ENCODE results near the gene SRCAP. TPM values are rescaled to one million over a fixed set of nuclear protein-coding genes. Genes with fewer than 3 reads are reported as not detected.

The SRCAP gene
- polyA plus RNA-seq, 1 experiment, result 3.1 TPM

DNA sequence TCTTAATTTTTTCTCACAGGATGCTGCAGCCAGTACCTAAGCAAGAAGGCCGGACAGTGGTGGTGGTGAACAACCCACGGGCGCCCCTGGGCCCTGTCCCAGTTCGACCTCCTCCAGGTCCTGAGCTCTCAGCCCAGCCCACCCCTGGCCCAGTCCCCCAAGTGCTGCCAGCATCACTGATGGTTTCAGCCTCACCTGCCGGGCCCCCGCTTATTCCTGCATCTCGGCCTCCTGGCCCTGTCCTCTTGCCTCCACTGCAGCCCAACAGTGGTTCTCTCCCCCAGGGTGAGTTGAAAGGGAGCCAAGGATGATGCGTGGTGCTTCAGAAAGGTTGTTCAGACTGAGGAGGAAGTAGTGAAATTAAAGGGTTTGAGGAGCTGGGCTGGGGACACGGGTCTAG is 21.7 kb downstream of the SRCAP start:
- no peak overlapping the region for H3K4me3 ChIP-seq (ENCODE audit: low read depth, low read length)
- ChIA-PET POLR2A (interaction anchor here (1.2 to 1.3 kb wide), 2 partner anchors 14 to 27 kb away, joined by 3 read pairs; no protein-coding TSS in a partner anchor), CTCF (no interaction called here)
- DNase-seq (ENCODE audit: low read depth, low spot score), result no peak
- no peaks in the 10 kb centered on the region for H3K9me3 ChIP-seq (ENCODE audit: control insufficient read depth, insufficient read depth, low read length)
- no peaks in the 10 kb centered on the region for H3K27me3 ChIP-seq (ENCODE audit: control insufficient read depth, insufficient read depth, low read length)
- TF ChIP-seq, protein P1, sequence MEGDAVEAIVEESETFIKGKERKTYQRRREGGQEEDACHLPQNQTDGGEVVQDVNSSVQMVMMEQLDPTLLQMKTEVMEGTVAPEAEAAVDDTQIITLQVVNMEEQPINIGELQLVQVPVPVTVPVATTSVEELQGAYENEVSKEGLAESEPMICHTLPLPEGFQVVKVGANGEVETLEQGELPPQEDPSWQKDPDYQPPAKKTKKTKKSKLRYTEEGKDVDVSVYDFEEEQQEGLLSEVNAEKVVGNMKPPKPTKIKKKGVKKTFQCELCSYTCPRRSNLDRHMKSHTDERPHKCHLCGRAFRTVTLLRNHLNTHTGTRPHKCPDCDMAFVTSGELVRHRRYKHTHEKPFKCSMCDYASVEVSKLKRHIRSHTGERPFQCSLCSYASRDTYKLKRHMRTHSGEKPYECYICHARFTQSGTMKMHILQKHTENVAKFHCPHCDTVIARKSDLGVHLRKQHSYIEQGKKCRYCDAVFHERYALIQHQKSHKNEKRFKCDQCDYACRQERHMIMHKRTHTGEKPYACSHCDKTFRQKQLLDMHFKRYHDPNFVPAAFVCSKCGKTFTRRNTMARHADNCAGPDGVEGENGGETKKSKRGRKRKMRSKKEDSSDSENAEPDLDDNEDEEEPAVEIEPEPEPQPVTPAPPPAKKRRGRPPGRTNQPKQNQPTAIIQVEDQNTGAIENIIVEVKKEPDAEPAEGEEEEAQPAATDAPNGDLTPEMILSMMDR (IDR thresholded peaks at IDR 0.05; ENCODE audit: low read depth, low read length), result no peak
- H3K27ac ChIP-seq (ENCODE audit: low read depth, low read length), result no peak overlapping the region

GRCh38 chr16:30721167-30721566 is 22.2 kb downstream of the SRCAP start:
- no peak for DNase-seq (ENCODE audit: low read depth, low spot score)
- Histone ChIP-seq H3K9me3 (ENCODE audit: control insufficient read depth, insufficient read depth, low read length) (no peaks in the 10 kb centered on the region), H3K27me3 (ENCODE audit: control insufficient read depth, insufficient read depth, low read length) (no peaks in the 10 kb centered on the region), H3K27ac (ENCODE audit: low read depth, low read length) (no peak overlapping the region), H3K4me3 (ENCODE audit: low read depth, low read length) (no peak overlapping the region)
- ChIA-PET CTCF (no interaction called here), POLR2A (interaction anchor here (1.2 kb wide), 1 partner anchor 13 kb away, joined by 3 read pairs; no protein-coding TSS in a partner anchor)
- TF ChIP-seq, protein P1 (IDR thresholded peaks at IDR 0.05; ENCODE audit: low read depth, low read length), result no peak

- Histone ChIP-seq H3K27me3 (ENCODE audit: control insufficient read depth, insufficient read depth, low read length) (no peaks in the 10 kb centered on the region), H3K9me3 (ENCODE audit: control insufficient read depth, insufficient read depth, low read length) (no peaks in the 10 kb centered on the region), H3K4me3 (ENCODE audit: low read depth, low read length) (no peak overlapping the region), H3K27ac (ENCODE audit: low read depth, low read length) (no peak overlapping the region)
- TF ChIP-seq, protein P1 (IDR thresholded peaks at IDR 0.05; ENCODE audit: low read depth, low read length), result no peak
- CTCF ChIA-PET, result interaction anchor here (1.4 kb wide), 1 partner anchor 26 kb away, joined by 3 read pairs; no protein-coding TSS in a partner anchor
- POLR2A ChIA-PET, result interaction anchor here (1.2 kb wide), 1 partner anchor 13 kb away, joined by 3 read pairs; no protein-coding TSS in a partner anchor
- no peak for DNase-seq (ENCODE audit: low read depth, low spot score)
Observed at GRCh38 chr16:30721606-30722005, 22.6 kb downstream of the SRCAP start.

DNA sequence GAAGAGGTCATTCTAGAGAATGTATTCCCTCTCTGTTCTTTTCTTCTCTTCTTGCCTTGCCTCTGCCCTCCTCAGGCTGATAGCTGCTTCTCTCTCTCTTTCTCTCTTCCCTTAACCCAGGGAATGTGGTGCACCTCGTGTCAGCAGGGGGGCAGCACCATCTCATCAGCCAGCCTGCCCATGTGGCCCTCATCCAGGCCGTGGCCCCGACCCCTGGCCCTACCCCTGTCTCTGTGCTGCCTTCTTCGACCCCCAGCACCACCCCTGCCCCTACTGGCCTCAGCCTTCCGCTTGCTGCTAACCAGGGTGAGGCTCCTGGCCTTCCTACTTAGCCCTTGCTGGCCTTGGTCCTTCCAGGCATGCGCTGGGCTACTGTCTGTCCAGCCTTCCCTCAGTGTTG is 23.5 kb downstream of the SRCAP start:
- POLR2A ChIA-PET, result no interaction called here
- DNase-seq (ENCODE audit: low read depth, low spot score), result no peak
- CTCF ChIA-PET, result interaction anchor here (1.4 kb wide), 1 partner anchor 25 kb away, joined by 3 read pairs; no protein-coding TSS in a partner anchor
- Histone ChIP-seq H3K27me3 (ENCODE audit: control insufficient read depth, insufficient read depth, low read length) (no peaks in the 10 kb centered on the region), H3K4me3 (ENCODE audit: low read depth, low read length) (no peak overlapping the region), H3K9me3 (ENCODE audit: control insufficient read depth, insufficient read depth, low read length) (no peaks in the 10 kb centered on the region), H3K27ac (ENCODE audit: low read depth, low read length) (no peak overlapping the region)
- TF ChIP-seq, protein P1 (IDR thresholded peaks at IDR 0.05; ENCODE audit: low read depth, low read length), result no peak

GRCh38 chr16:30722916-30723315 is 23.9 kb downstream of the SRCAP start:
- TF ChIP-seq, protein P1 (IDR thresholded peaks at IDR 0.05; ENCODE audit: low read depth, low read length), result no peak
- no peak for DNase-seq (ENCODE audit: low read depth, low spot score)
- Histone ChIP-seq H3K4me3 (ENCODE audit: low read depth, low read length) (no peak overlapping the region), H3K27me3 (ENCODE audit: control insufficient read depth, insufficient read depth, low read length) (no peaks in the 10 kb centered on the region), H3K27ac (ENCODE audit: low read depth, low read length) (no peak overlapping the region), H3K9me3 (ENCODE audit: control insufficient read depth, insufficient read depth, low read length) (no peaks in the 10 kb centered on the region)
- ChIA-PET CTCF (interaction anchor here (1.4 kb wide), 1 partner anchor 24 kb away, joined by 3 read pairs; no protein-coding TSS in a partner anchor), POLR2A (no interaction called here)

Data from AG04450 (cell line).